Mesothelial cell of epicardium (in vitro differentiated cells): ENCODE results near the gene AKR1E2. TPM values are rescaled to one million over a fixed set of nuclear protein-coding genes. Genes with fewer than 3 reads are reported as not detected.

Experiments used
- DNase-seq, 2 experiments: peaks; one replicate each; pipeline ENCODE4 v3.0.0; 2021; ENCODE audit warnings: low spot score in 2 of 2; ENCODE audit not compliant: unreplicated experiment in 2 of 2
- H3K27ac Mint-ChIP-seq: 2 replicates; pipeline ENCODE4 v1.8.0; 2021; ENCODE audit warnings: mixed read lengths
- H3K27me3 Mint-ChIP-seq: 2 replicates; pipeline ENCODE4 v1.8.0; 2021; ENCODE audit warnings: low read depth, mixed read lengths
- H3K36me3 Mint-ChIP-seq: 2 replicates; pipeline ENCODE4 v1.8.0; 2021; ENCODE audit warnings: mixed read lengths
- H3K4me1 Mint-ChIP-seq: 2 replicates; pipeline ENCODE4 v1.8.0; 2021; ENCODE audit warnings: mixed read lengths
- H3K4me3 Mint-ChIP-seq: 2 replicates; pipeline ENCODE4 v1.8.0; 2021; ENCODE audit warnings: mild to moderate bottlenecking, moderate library complexity, mixed read lengths
- H3K9me3 Mint-ChIP-seq: 2 replicates; pipeline ENCODE4 v1.8.0; 2021; ENCODE audit warnings: mixed read lengths
- total RNA-seq: library from RNA; stranded (reverse); gene quantifications from 3 replicates; pipeline ENCODE4 v1.2.1, GENCODE V29; 2021
- TF ChIP-seq, protein P1 (sequence below): fragments of 200-600 bp; sonication (generic); IDR thresholded peaks from one replicate; pipeline ENCODE4 v1.5.0; 2021; ENCODE audit warnings: antibody characterized with exemption; ENCODE audit not compliant: unreplicated experiment

Gene AKR1E2
- total RNA-seq, 1 donor from 2014 or later = 8.4 TPM

DNA sequence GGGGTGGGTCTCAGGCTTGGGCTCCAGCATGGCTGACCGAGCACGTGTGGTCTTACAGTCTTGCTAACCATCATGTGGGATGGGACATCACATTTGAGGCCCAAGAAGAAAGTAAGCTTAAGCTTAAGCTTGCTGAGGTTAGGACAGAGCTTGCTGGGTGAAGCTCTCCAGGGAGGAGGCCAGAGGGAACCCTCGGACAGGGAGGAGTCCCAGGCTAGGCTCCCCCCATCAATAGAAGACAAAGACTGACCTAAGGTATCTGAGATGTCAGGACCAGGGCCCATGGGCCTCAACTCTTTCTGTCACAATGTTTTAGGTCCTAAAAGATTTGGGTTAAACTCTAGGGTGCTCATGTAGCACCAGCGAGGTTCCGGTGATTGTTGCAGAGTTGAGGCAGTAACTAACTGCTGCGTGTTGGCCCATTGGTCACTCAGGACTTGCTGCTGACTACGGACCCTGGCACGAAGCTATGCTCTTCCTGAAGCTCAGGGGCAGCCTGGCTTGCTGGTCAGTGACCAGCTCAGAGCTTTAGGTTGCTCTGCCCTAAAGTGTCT is 10.5 kb downstream of the AKR1E2 start:
- no peak overlapping the region for H3K27ac Mint-ChIP-seq
- H3K27me3 Mint-ChIP-seq = no peaks in the 10 kb centered on the region
- H3K4me1 Mint-ChIP-seq = no peaks in the 10 kb centered on the region
- TF ChIP-seq, protein P1, sequence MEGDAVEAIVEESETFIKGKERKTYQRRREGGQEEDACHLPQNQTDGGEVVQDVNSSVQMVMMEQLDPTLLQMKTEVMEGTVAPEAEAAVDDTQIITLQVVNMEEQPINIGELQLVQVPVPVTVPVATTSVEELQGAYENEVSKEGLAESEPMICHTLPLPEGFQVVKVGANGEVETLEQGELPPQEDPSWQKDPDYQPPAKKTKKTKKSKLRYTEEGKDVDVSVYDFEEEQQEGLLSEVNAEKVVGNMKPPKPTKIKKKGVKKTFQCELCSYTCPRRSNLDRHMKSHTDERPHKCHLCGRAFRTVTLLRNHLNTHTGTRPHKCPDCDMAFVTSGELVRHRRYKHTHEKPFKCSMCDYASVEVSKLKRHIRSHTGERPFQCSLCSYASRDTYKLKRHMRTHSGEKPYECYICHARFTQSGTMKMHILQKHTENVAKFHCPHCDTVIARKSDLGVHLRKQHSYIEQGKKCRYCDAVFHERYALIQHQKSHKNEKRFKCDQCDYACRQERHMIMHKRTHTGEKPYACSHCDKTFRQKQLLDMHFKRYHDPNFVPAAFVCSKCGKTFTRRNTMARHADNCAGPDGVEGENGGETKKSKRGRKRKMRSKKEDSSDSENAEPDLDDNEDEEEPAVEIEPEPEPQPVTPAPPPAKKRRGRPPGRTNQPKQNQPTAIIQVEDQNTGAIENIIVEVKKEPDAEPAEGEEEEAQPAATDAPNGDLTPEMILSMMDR = no peak
- no peak overlapping the region for H3K4me3 Mint-ChIP-seq
- DNase-seq = no peak
- peaks cover 2% of the 10 kb centered on the region for H3K36me3 Mint-ChIP-seq
- H3K9me3 Mint-ChIP-seq = no peaks in the 10 kb centered on the region

- Mint-ChIP-seq H3K9me3 (no peaks in the 10 kb centered on the region), H3K36me3 (no peaks in the 10 kb centered on the region), H3K27ac (no peak overlapping the region), H3K27me3 (no peaks in the 10 kb centered on the region), H3K4me1 (no peaks in the 10 kb centered on the region), H3K4me3 (no peak overlapping the region)
- TF ChIP-seq, protein P1 = no peak
- DNase-seq = no peak
Measured at GRCh38 chr10:4837551-4837950, 11.5 kb downstream of the AKR1E2 start.

GRCh38 chr10:4838743-4839142 is 12.7 kb downstream of the AKR1E2 start:
- Mint-ChIP-seq H3K27ac (no peak overlapping the region), H3K36me3 (no peaks in the 10 kb centered on the region), H3K27me3 (no peaks in the 10 kb centered on the region), H3K9me3 (no peaks in the 10 kb centered on the region), H3K4me1 (no peaks in the 10 kb centered on the region), H3K4me3 (no peak overlapping the region)
- no peak for DNase-seq
- TF ChIP-seq, protein P1 = no peak

- peaks cover 5% of the 10 kb centered on the region for H3K36me3 Mint-ChIP-seq
- H3K4me3 Mint-ChIP-seq = no peak overlapping the region
- no peak overlapping the region for H3K27ac Mint-ChIP-seq
- H3K9me3 Mint-ChIP-seq = peaks cover 5% of the 10 kb centered on the region
- TF ChIP-seq, protein P1 = no peak
- no peak for DNase-seq
- no peaks in the 10 kb centered on the region for H3K4me1 Mint-ChIP-seq
- H3K27me3 Mint-ChIP-seq = no peaks in the 10 kb centered on the region
Measured at GRCh38 chr10:4839353-4839752, 13.3 kb downstream of the AKR1E2 start.

DNA sequence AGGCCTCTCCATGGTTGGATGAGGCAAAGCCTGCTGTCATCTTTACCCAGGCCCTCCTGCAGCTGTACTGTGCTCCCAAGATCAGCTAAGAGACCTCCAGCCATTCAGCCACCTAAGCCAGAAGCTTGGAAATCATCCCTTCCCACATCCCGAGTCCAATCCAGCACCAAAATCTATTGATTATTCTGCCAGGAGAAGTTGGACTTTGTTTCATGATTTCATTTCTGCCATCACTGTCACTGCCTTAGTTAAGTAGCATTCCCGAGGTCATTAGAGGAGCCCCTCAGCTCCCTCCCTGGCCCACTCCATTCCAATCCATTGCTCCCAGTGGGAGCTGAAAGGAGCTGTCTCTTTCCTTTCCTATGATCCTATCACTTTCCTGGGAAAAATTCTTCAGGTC is 14.1 kb downstream of the AKR1E2 start:
- Mint-ChIP-seq H3K9me3 (peaks cover 6% of the 10 kb centered on the region), H3K27me3 (no peaks in the 10 kb centered on the region), H3K4me3 (no peak overlapping the region), H3K36me3 (peaks cover 7% of the 10 kb centered on the region), H3K4me1 (no peaks in the 10 kb centered on the region), H3K27ac (no peak overlapping the region)
- no peak for DNase-seq
- TF ChIP-seq, protein P1 = no peak

DNA sequence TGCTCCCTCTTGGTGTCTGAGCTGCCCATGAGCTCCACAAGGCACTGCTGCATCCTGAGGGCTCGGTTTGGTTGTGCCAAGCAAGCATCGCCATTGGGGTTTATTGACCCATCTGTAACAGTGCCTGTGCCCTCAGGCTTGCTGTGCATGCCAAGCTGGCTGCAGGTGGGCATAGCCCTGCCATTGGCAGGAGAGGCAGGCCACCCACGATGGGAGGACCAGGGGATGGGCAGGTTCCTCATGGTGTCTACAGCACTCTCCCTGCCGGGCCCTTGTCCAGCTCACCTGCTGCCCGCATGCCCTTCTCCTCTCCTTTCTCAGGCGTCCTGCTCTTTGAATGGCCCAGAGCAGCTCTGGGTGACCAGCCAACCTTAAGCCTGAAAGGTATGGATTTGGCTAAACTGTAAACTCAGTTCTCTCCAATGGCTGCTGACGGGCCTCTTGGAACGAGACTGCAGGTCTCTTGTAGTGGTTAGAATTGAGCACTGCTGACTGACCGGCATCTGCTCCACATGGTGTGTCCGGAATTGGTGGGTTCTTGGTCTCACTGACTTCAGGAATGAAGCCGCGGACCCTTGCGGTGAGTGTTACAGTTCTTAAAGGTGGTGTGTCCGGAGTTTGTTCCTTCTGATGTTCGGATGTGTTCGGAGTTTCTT is 17.6 kb downstream of the AKR1E2 start:
- peaks cover 7% of the 10 kb centered on the region for H3K4me1 Mint-ChIP-seq
- H3K27me3 Mint-ChIP-seq = no peaks in the 10 kb centered on the region
- DNase-seq = no peak
- no peak overlapping the region for H3K4me3 Mint-ChIP-seq
- H3K27ac Mint-ChIP-seq = no peak overlapping the region
- peaks cover 6% of the 10 kb centered on the region for H3K9me3 Mint-ChIP-seq
- peaks cover 7% of the 10 kb centered on the region for H3K36me3 Mint-ChIP-seq
- TF ChIP-seq, protein P1 = no peak
